ENCODE data around the gene KCND3.

DNA sequence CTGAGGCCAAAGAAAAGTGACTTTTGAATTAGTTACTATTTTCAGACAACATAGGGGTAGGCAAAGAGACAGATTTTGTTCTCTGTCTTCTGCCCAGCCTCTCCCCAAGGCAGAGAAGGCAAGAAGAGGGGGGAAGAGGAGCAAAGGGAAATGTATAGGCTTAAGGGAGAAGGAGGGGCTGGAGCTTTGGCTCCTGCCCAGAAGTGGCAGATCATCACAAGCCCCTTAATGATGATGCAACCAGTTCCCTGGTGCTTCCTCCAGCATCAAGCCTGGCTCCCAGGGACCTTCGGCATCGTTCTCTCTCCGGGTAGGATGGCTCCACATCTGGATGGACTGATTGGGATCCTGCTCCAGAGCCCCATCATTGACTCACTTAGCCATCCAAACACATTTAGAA, 112.8 kb downstream of the KCND3 start:
- TF ChIP-seq POLR2A (IDR thresholded peaks at IDR 0.05) = no peak
- TF ChIP-seq, protein P1, sequence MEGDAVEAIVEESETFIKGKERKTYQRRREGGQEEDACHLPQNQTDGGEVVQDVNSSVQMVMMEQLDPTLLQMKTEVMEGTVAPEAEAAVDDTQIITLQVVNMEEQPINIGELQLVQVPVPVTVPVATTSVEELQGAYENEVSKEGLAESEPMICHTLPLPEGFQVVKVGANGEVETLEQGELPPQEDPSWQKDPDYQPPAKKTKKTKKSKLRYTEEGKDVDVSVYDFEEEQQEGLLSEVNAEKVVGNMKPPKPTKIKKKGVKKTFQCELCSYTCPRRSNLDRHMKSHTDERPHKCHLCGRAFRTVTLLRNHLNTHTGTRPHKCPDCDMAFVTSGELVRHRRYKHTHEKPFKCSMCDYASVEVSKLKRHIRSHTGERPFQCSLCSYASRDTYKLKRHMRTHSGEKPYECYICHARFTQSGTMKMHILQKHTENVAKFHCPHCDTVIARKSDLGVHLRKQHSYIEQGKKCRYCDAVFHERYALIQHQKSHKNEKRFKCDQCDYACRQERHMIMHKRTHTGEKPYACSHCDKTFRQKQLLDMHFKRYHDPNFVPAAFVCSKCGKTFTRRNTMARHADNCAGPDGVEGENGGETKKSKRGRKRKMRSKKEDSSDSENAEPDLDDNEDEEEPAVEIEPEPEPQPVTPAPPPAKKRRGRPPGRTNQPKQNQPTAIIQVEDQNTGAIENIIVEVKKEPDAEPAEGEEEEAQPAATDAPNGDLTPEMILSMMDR (IDR thresholded peaks at IDR 0.05) = no peak
